Esophagus muscularis mucosa (tissue), 3 donors: Measurements from ENCODE around the gene CBFB.

Experiments
- CTCF ChIP-seq, 3 experiments: fragments of 200-600 bp in 2 of 3; fragments of 450-650 bp in 1 of 3; sonication (generic) in 2 of 3; IDR thresholded peaks; one replicate each; pipeline ENCODE4 v1.5.1; 2017 to 2019; ENCODE audit warnings: antibody characterized with exemption in 3 of 3, mild to moderate bottlenecking in 2 of 3, moderate library complexity in 1 of 3
- POLR2A ChIP-seq: fragments of 450-650 bp; IDR thresholded peaks from one replicate; pipeline ENCODE4 v1.6.1; 2017; ENCODE audit warnings: antibody characterized with exemption, moderate library complexity, mild to moderate bottlenecking, low read depth

- TF ChIP-seq CTCF (IDR thresholded peaks at IDR 0.05), result no peak
- TF ChIP-seq POLR2A, result no peak
Observed at GRCh38 chr16:67016143-67016542, 12.8 kb upstream of the CBFB start.
